ENCODE data around the gene SPOPL.

Gene SPOPL

DNA sequence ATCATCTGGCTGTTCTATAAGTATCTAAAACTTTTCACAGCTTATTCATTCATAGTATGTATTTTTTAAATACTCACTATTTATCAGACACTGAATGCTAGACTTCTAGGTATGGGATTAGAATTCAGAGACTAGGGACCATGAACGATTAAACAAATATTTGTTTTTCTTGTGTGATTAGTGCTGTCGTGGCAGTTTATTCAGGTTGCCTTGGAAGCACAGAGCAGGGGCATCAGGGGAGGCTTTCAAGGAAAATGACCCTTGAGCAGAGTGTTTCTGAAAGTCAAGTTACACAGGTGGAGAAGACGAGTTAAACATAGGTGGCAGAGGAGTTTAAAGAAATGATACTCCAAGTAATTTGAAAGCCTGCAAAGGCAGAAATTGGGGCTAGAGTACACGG is 5.7 kb downstream of the SPOPL start:
- no peak for TF ChIP-seq CTCF (IDR thresholded peaks at IDR 0.05; ENCODE audit: low read depth, low read length, missing control alignments)
- no peak for DNase-seq (ENCODE audit: low read depth)
- H3K4me3 ChIP-seq (ENCODE audit: low read depth, low read length): no peak overlapping the region
- in situ Hi-C loops (cut with HindIII; ENCODE audit: low sequenced_read_pairs): no loop called here

DNA sequence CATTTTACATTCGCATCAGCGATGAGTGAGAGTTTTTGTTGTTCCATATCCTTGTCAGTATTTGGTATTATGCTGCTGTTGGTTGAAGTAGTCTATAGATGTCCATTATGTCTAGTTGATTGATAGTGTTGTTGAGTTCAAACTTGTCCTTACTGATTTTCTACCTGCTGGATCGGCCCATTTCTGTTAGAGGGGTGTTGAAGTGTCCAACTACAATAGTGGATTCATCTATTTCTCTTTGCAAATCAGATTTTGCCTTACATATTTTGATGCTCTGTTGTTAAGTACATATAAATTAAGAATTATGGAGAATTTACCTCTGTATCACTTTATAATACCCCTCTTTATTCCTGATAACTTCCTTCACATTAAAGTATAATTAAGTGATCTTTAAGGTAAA is 8.7 kb downstream of the SPOPL start:
- DNase-seq (ENCODE audit: low read depth): no peak
- in situ Hi-C loops (cut with HindIII; ENCODE audit: low sequenced_read_pairs): no loop called here
- H3K4me3 ChIP-seq (ENCODE audit: low read depth, low read length): no peak overlapping the region
- no peak for TF ChIP-seq CTCF (IDR thresholded peaks at IDR 0.05; ENCODE audit: low read depth, low read length, missing control alignments)

GRCh38 chr2:138512672-138513071 is 11.1 kb downstream of the SPOPL start:
- TF ChIP-seq CTCF (IDR thresholded peaks at IDR 0.05; ENCODE audit: low read depth, low read length, missing control alignments): no peak
- in situ Hi-C loops (cut with HindIII; ENCODE audit: low sequenced_read_pairs): no loop called here
- H3K4me3 ChIP-seq (ENCODE audit: low read depth, low read length): no peak overlapping the region
- no peak for DNase-seq (ENCODE audit: low read depth)

- in situ Hi-C loops (cut with HindIII; ENCODE audit: low sequenced_read_pairs): no loop called here
- no peak for DNase-seq (ENCODE audit: low read depth)
- TF ChIP-seq CTCF (IDR thresholded peaks at IDR 0.05; ENCODE audit: low read depth, low read length, missing control alignments): no peak
- H3K4me3 ChIP-seq (ENCODE audit: low read depth, low read length): no peak overlapping the region
These were observed 12.6 kb downstream of the SPOPL start for GRCh38 chr2:138514173-138514572.

DNA sequence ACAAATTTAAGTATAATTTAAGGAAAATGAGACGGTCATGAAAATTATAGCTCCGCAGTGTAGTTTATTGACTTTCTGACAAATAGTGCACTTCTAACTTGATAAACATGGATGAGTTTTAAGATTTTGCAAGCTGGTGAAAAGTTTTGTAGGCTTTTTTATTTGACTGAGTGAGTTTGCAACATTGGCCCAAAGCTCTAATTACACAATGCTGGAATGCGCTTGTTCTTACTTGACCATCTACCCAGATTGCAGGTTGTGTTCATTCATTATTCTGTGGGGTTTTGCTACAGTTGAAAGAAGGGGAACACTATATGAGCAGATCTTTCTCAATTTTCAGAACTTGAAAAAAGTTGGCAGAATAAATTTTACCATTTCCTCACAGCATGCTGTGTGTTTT is 13.5 kb downstream of the SPOPL start:
- in situ Hi-C loops (cut with HindIII; ENCODE audit: low sequenced_read_pairs): no loop called here
- no peak overlapping the region for H3K4me3 ChIP-seq (ENCODE audit: low read depth, low read length)
- no peak for DNase-seq (ENCODE audit: low read depth)
- TF ChIP-seq CTCF (IDR thresholded peaks at IDR 0.05; ENCODE audit: low read depth, low read length, missing control alignments): no peak

- peak; percentile 20 for DNase-seq (ENCODE audit: low read depth)
- no peak overlapping the region for H3K4me3 ChIP-seq (ENCODE audit: low read depth, low read length)
- in situ Hi-C loops (cut with HindIII; ENCODE audit: low sequenced_read_pairs): no loop called here
- TF ChIP-seq CTCF (IDR thresholded peaks at IDR 0.05; ENCODE audit: low read depth, low read length, missing control alignments): no peak
These were observed 14.6 kb downstream of the SPOPL start for GRCh38 chr2:138516030-138516704.
